Osteoblast (primary cell): ENCODE results near the gene PPFIBP2. TPM values are rescaled to one million over a fixed set of nuclear protein-coding genes. Genes with fewer than 3 reads are reported as not detected.

Experiments used
- DNase-seq: peaks from one replicate; pipeline ENCODE4 v3.0.0; 2011; ENCODE audit warnings: low spot score, mixed read lengths; ENCODE audit not compliant: insufficient read length; ENCODE audit errors: missing footprints
- H2AFZ ChIP-seq: 2 replicates; pipeline ENCODE4 v1.6.0; 2011; ENCODE audit warnings: mild to moderate bottlenecking, low read length
- H3K27ac ChIP-seq: 2 replicates; pipeline ENCODE4 v1.5.1; 2011; ENCODE audit warnings: mild to moderate bottlenecking, low read depth, low read length, moderate library complexity
- H3K27me3 ChIP-seq: 2 replicates; pipeline ENCODE4 v1.6.0; 2012; ENCODE audit warnings: mild to moderate bottlenecking, control low read depth, inconsistent platforms, low read length, moderate library complexity; ENCODE audit not compliant: insufficient read depth
- H3K36me3 ChIP-seq: 2 replicates; pipeline ENCODE4 v1.5.1; 2011; ENCODE audit warnings: mild to moderate bottlenecking, low read length, control low read depth, moderate library complexity; ENCODE audit not compliant: insufficient read depth
- H3K4me1 ChIP-seq: 2 replicates; pipeline ENCODE4 v1.5.1; 2011; ENCODE audit warnings: mild to moderate bottlenecking, low read length, control low read depth, moderate library complexity; ENCODE audit not compliant: insufficient read depth
- H3K4me2 ChIP-seq: 2 replicates; pipeline ENCODE4 v1.6.0; 2011; ENCODE audit warnings: mild to moderate bottlenecking, low read length; ENCODE audit not compliant: insufficient read depth
- H3K4me3 ChIP-seq: fragments of 200-600 bp; sonication (generic); 3 replicates; pipeline ENCODE4 v1.5.1; 2012; ENCODE audit warnings: mild to moderate bottlenecking, low read length, inconsistent platforms; ENCODE audit not compliant: insufficient read depth
- H3K79me2 ChIP-seq: 2 replicates; pipeline ENCODE4 v1.6.0; 2012; ENCODE audit warnings: mild to moderate bottlenecking, low read length, control low read depth, inconsistent platforms; ENCODE audit not compliant: insufficient read depth
- H3K9me3 ChIP-seq: 2 replicates; pipeline ENCODE4 v1.5.1; 2011; ENCODE audit warnings: low read depth, low read length, control low read depth
- H4K20me1 ChIP-seq: 2 replicates; pipeline ENCODE4 v1.6.0; 2012; ENCODE audit warnings: mild to moderate bottlenecking, low read length, control low read depth; ENCODE audit not compliant: insufficient read depth
- CTCF ChIP-seq: IDR thresholded peaks from 2 replicates; pipeline ENCODE4 v1.5.1; 2011; ENCODE audit warnings: mild to moderate bottlenecking, low read depth, low read length, moderate library complexity; ENCODE audit errors: extremely low read depth
- total RNA-seq: library from RNA; depleted of rRNA; stranded (reverse); fragments of >200 nt; gene quantifications from 2 replicates; pipeline ENCODE4 v1.2.3, GENCODE V29; 2012

The PPFIBP2 gene
- total RNA-seq, 1 donor, result 25.0 TPM

- no peak for DNase-seq
- Histone ChIP-seq H3K9me3 (no peaks in the 10 kb centered on the region), H3K27me3 (peaks cover 4% of the 10 kb centered on the region), H3K36me3 (no peaks in the 10 kb centered on the region), H3K79me2 (no peaks in the 10 kb centered on the region), H3K4me2 (no peak overlapping the region), H3K4me1 (no peaks in the 10 kb centered on the region), H4K20me1 (no peaks in the 10 kb centered on the region), H3K27ac (no peak overlapping the region), H2AFZ (no peak overlapping the region), H3K4me3 (no peak overlapping the region)
- no peak for TF ChIP-seq CTCF
Observed at GRCh38 chr11:7533199-7534041, 19.6 kb downstream of the PPFIBP2 start.

GRCh38 chr11:7534042-7534378 is 20.2 kb downstream of the PPFIBP2 start:
- no peaks in the 10 kb centered on the region for H3K36me3 ChIP-seq
- H3K79me2 ChIP-seq, result no peaks in the 10 kb centered on the region
- H4K20me1 ChIP-seq, result no peaks in the 10 kb centered on the region
- no peaks in the 10 kb centered on the region for H3K9me3 ChIP-seq
- H2AFZ ChIP-seq, result no peak overlapping the region
- H3K4me1 ChIP-seq, result no peaks in the 10 kb centered on the region
- no peak overlapping the region for H3K27ac ChIP-seq
- DNase-seq, result no peak
- H3K4me2 ChIP-seq, result no peak overlapping the region
- H3K27me3 ChIP-seq, result peaks cover 4% of the 10 kb centered on the region
- TF ChIP-seq CTCF, result no peak
- H3K4me3 ChIP-seq, result no peak overlapping the region

GRCh38 chr11:7536100-7536499 is 22.3 kb downstream of the PPFIBP2 start:
- H3K27me3 ChIP-seq, result peaks cover 6% of the 10 kb centered on the region
- H2AFZ ChIP-seq, result no peak overlapping the region
- H3K79me2 ChIP-seq, result no peaks in the 10 kb centered on the region
- H3K4me2 ChIP-seq, result no peak overlapping the region
- H3K4me3 ChIP-seq, result no peak overlapping the region
- H4K20me1 ChIP-seq, result no peaks in the 10 kb centered on the region
- TF ChIP-seq CTCF, result no peak
- no peaks in the 10 kb centered on the region for H3K9me3 ChIP-seq
- no peak for DNase-seq
- H3K36me3 ChIP-seq, result no peaks in the 10 kb centered on the region
- no peak overlapping the region for H3K27ac ChIP-seq
- H3K4me1 ChIP-seq, result no peaks in the 10 kb centered on the region

- no peak for TF ChIP-seq CTCF
- H3K27me3 ChIP-seq, result peaks cover 6% of the 10 kb centered on the region
Observed at GRCh38 chr11:7537265-7537664, 23.5 kb downstream of the PPFIBP2 start.

More at GRCh38 chr11:7537265-7537664, 23.5 kb downstream of the PPFIBP2 start:
- no peak overlapping the region for H3K27ac ChIP-seq
- H3K4me2 ChIP-seq, result no peak overlapping the region
- H3K79me2 ChIP-seq, result no peaks in the 10 kb centered on the region
- no peaks in the 10 kb centered on the region for H4K20me1 ChIP-seq
- no peaks in the 10 kb centered on the region for H3K4me1 ChIP-seq
- H3K9me3 ChIP-seq, result no peaks in the 10 kb centered on the region
- DNase-seq, result no peak
- H3K36me3 ChIP-seq, result no peaks in the 10 kb centered on the region
- H2AFZ ChIP-seq, result no peak overlapping the region
- H3K4me3 ChIP-seq, result no peak overlapping the region
